Caco-2 (cell line): Measurements from ENCODE around the gene IPO9. TPM values are rescaled to one million over a fixed set of nuclear protein-coding genes. Genes with fewer than 3 reads are reported as not detected.

Experiments used
- BruUV-seq: library from RNA; stranded (reverse); fragments of 400-500 nt; replicated peaks from 2 replicates; lab custom pipeline; 2021; lab: Mats Ljungman, UMichigan
- CTCF ChIA-PET: fragments of 300-600 bp; sonication (Branson Sonifier 250); formaldehyde crosslinking; loops from one replicate; lab custom pipeline; 2022; ENCODE audit warnings: antibody characterized with exemption; lab: Charles Lee
- POLR2A ChIA-PET: fragments of 300-600 bp; sonication (Branson Sonifier 250); formaldehyde crosslinking; loops from one replicate; lab custom pipeline; 2022; ENCODE audit warnings: antibody characterized with exemption; lab: Charles Lee
- DNase-seq, 2 experiments: peaks; one replicate each; pipeline versions ENCODE4 v3.0.0 to v3.0.0-alpha.2; 2020 to 2022
- H3K27me3 ChIP-seq: replicated peaks from 2 replicates; pipeline ENCODE4 v1.6.0; 2011; ENCODE audit warnings: low read length; ENCODE audit not compliant: control insufficient read depth, insufficient read depth
- H3K36me3 ChIP-seq: 2 replicates; pipeline ENCODE4 v1.5.1; 2011; ENCODE audit warnings: low read length; ENCODE audit not compliant: control insufficient read depth, insufficient read depth
- H3K4me1 ChIP-seq: fragments of 250-450 bp; sonication (Bioruptor Pico); 2 replicates; pipeline ENCODE4 v1.5.1; 2020; ENCODE audit warnings: mild to moderate bottlenecking
- H3K4me3 ChIP-seq: 2 replicates; pipeline ENCODE4 v1.5.1; 2011; ENCODE audit warnings: low read depth, mild to moderate bottlenecking, control low read depth, low read length
- H3K9me3 ChIP-seq: fragments of 250-450 bp; sonication (Bioruptor Pico); 2 replicates; pipeline ENCODE4 v1.5.1; 2020; ENCODE audit warnings: mild to moderate bottlenecking, moderate library complexity
- H3K27ac Mint-ChIP-seq: one replicate; pipeline ENCODE4 v1.8.0; 2022; ENCODE audit warnings: mixed read lengths; ENCODE audit not compliant: unreplicated experiment
- H3K27me3 Mint-ChIP-seq: one replicate; pipeline ENCODE4 v1.8.0; 2022; ENCODE audit warnings: mixed read lengths; ENCODE audit not compliant: insufficient read depth, unreplicated experiment
- H3K36me3 Mint-ChIP-seq: one replicate; pipeline ENCODE4 v1.8.0; 2022; ENCODE audit warnings: mild to moderate bottlenecking, mixed read lengths; ENCODE audit not compliant: insufficient read depth, unreplicated experiment
- H3K4me1 Mint-ChIP-seq: one replicate; pipeline ENCODE4 v1.8.0; 2022; ENCODE audit warnings: low read depth, mixed read lengths; ENCODE audit not compliant: unreplicated experiment
- H3K4me3 Mint-ChIP-seq: one replicate; pipeline ENCODE4 v1.8.0; 2022; ENCODE audit warnings: mild to moderate bottlenecking, moderate library complexity, mixed read lengths; ENCODE audit not compliant: unreplicated experiment
- H3K9me3 Mint-ChIP-seq: one replicate; pipeline ENCODE4 v1.8.0; 2022; ENCODE audit warnings: mixed read lengths; ENCODE audit not compliant: unreplicated experiment
- CTCF ChIP-seq, 2 experiments: fragments of 200-600 bp in 1 of 2; IDR thresholded peaks; 1 replicate in 1 of 2; 2 replicates in 1 of 2; pipeline versions ENCODE4 v1.5.1 to v1.8.0; 2011 to 2022; ENCODE audit warnings: antibody characterized with exemption in 1 of 2, control low read depth in 1 of 2, inconsistent platforms in 1 of 2, low read depth in 1 of 2, low read length in 1 of 2, mild to moderate bottlenecking in 1 of 2, moderate library complexity in 1 of 2; ENCODE audit not compliant: insufficient read depth in 1 of 2, severe bottlenecking in 1 of 2, unreplicated experiment in 1 of 2
- intact Hi-C: fragments of 100-400 bp; cut with micrococcal nuclease; formaldehyde crosslinking; loops from one replicate; pipeline ENCODE4 v1.10.0; 2022; ENCODE audit not compliant: unreplicated experiment
- microRNA-seq: library from miRNA; unstranded; fragments of <30 nt; microRNA quantifications from one replicate; pipeline ENCODE4 v1.2.0, GENCODE V29; 2022
- total RNA-seq: library from RNA; stranded (reverse); gene quantifications from 2 replicates; pipeline ENCODE4 v1.2.3, GENCODE V29; 2022

Gene IPO9
- total RNA-seq, 1 experiment from 2014 or later, result 107 TPM

- CTCF ChIA-PET, result no interaction called here
- BruUV-seq, result no TSS peak
- POLR2A ChIA-PET, result no interaction called here
Observed at GRCh38 chr1:201928266-201928665, 99.3 kb downstream of the IPO9 start.

GRCh38 chr1:201930137-201930536 is 101.2 kb downstream of the IPO9 start:
- CTCF ChIA-PET, result no interaction called here
- H3K9me3 Mint-ChIP-seq, result no peaks in the 10 kb centered on the region
- H3K27me3 Mint-ChIP-seq, result no peaks in the 10 kb centered on the region
- H3K4me3 Mint-ChIP-seq, result no peak overlapping the region
- H3K4me1 ChIP-seq, result peaks cover 11% of the 10 kb centered on the region; the same call in 1 of the 2 replicates
- no peaks in the 10 kb centered on the region for H3K9me3 ChIP-seq
- no peaks in the 10 kb centered on the region for H3K36me3 ChIP-seq
- intact Hi-C loops, result no loop called here
- H3K36me3 Mint-ChIP-seq, result no peaks in the 10 kb centered on the region
- no peaks in the 10 kb centered on the region for H3K4me1 Mint-ChIP-seq
- no peak overlapping the region for H3K4me3 ChIP-seq
- H3K27me3 ChIP-seq, result no peaks in the 10 kb centered on the region
- no peak for DNase-seq
- no peak overlapping the region for H3K27ac Mint-ChIP-seq
- POLR2A ChIA-PET, result no interaction called here
- no peak for TF ChIP-seq CTCF (IDR thresholded peaks at IDR 0.05; ENCODE audit: insufficient read depth in 1 of 2, low read depth in 1 of 2, low read length in 1 of 2, severe bottlenecking in 1 of 2, unreplicated experiment in 1 of 2)
- BruUV-seq, result no TSS peak

More at GRCh38 chr1:201928266-201928665, 99.3 kb downstream of the IPO9 start:
- no peaks in the 10 kb centered on the region for H3K36me3 Mint-ChIP-seq
- no peaks in the 10 kb centered on the region for H3K27me3 Mint-ChIP-seq
- H3K9me3 ChIP-seq, result no peaks in the 10 kb centered on the region
- intact Hi-C loops, result no loop called here
- no peak for TF ChIP-seq CTCF (IDR thresholded peaks at IDR 0.05; ENCODE audit: insufficient read depth in 1 of 2, low read depth in 1 of 2, low read length in 1 of 2, severe bottlenecking in 1 of 2, unreplicated experiment in 1 of 2)
- H3K36me3 ChIP-seq, result no peaks in the 10 kb centered on the region
- DNase-seq, result no peak
- H3K4me1 ChIP-seq, result peaks cover 11% of the 10 kb centered on the region; the same call in 1 of the 2 replicates
- H3K27ac Mint-ChIP-seq, result no peak overlapping the region
- no peak overlapping the region for H3K4me3 ChIP-seq
- H3K27me3 ChIP-seq, result no peaks in the 10 kb centered on the region
- H3K4me3 Mint-ChIP-seq, result no peak overlapping the region
- peaks cover 7% of the 10 kb centered on the region for H3K4me1 Mint-ChIP-seq
- H3K9me3 Mint-ChIP-seq, result no peaks in the 10 kb centered on the region

- no TSS peak for BruUV-seq
- DNase-seq, result no peak
- H3K4me3 ChIP-seq, result no peak overlapping the region
- H3K27me3 ChIP-seq, result no peaks in the 10 kb centered on the region
- TF ChIP-seq CTCF (IDR thresholded peaks at IDR 0.05; ENCODE audit: insufficient read depth in 1 of 2, low read depth in 1 of 2, low read length in 1 of 2, severe bottlenecking in 1 of 2, unreplicated experiment in 1 of 2), result no peak
- intact Hi-C loops, result no loop called here
- H3K4me3 Mint-ChIP-seq, result no peak overlapping the region
- no peaks in the 10 kb centered on the region for H3K9me3 Mint-ChIP-seq
- no peaks in the 10 kb centered on the region for H3K36me3 ChIP-seq
- no peaks in the 10 kb centered on the region for H3K9me3 ChIP-seq
- no peaks in the 10 kb centered on the region for H3K27me3 Mint-ChIP-seq
- peaks cover 11% of the 10 kb centered on the region; the same call in 1 of the 2 replicates for H3K4me1 ChIP-seq
- no peaks in the 10 kb centered on the region for H3K4me1 Mint-ChIP-seq
- ChIA-PET CTCF (interaction anchor here (0.7 kb wide), 1 partner anchor 88 kb away, joined by 5 read pairs; no protein-coding TSS in a partner anchor), POLR2A (no interaction called here)
- no peak overlapping the region for H3K27ac Mint-ChIP-seq
- H3K36me3 Mint-ChIP-seq, result no peaks in the 10 kb centered on the region
Observed at GRCh38 chr1:201930803-201931202, 101.8 kb downstream of the IPO9 start.

Small RNA genes within 50 kb of the gene (microRNA-seq; reads per million reads assigned to microRNA genes)
- gene MIR1231, result not detected
- gene MIR6739, result not detected

Other genes with a start within 250 kb of the IPO9 start
- gene SHISA4, start 59.7 kb downstream of the IPO9 start, total RNA-seq, result 1.7 and 3.0 TPM in 2 replicates
- gene LMOD1, start 117.4 kb downstream of the IPO9 start, total RNA-seq, result 0.11 TPM in 1 of 2 replicates, not detected in the other
- 63.7 and 64.1 TPM in 2 replicates for gene TIMM17A, start 126.3 kb downstream of the IPO9 start, total RNA-seq
- 75.9 and 83.0 TPM in 2 replicates for gene RNPEP, start 153.5 kb downstream of the IPO9 start, total RNA-seq
- gene ELF3, start 181.4 kb downstream of the IPO9 start, total RNA-seq, result 116 and 126 TPM in 2 replicates